Measurements from ENCODE around the gene ETHE1.

ETHE1 gene, protein sequence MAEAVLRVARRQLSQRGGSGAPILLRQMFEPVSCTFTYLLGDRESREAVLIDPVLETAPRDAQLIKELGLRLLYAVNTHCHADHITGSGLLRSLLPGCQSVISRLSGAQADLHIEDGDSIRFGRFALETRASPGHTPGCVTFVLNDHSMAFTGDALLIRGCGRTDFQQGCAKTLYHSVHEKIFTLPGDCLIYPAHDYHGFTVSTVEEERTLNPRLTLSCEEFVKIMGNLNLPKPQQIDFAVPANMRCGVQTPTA

DNA sequence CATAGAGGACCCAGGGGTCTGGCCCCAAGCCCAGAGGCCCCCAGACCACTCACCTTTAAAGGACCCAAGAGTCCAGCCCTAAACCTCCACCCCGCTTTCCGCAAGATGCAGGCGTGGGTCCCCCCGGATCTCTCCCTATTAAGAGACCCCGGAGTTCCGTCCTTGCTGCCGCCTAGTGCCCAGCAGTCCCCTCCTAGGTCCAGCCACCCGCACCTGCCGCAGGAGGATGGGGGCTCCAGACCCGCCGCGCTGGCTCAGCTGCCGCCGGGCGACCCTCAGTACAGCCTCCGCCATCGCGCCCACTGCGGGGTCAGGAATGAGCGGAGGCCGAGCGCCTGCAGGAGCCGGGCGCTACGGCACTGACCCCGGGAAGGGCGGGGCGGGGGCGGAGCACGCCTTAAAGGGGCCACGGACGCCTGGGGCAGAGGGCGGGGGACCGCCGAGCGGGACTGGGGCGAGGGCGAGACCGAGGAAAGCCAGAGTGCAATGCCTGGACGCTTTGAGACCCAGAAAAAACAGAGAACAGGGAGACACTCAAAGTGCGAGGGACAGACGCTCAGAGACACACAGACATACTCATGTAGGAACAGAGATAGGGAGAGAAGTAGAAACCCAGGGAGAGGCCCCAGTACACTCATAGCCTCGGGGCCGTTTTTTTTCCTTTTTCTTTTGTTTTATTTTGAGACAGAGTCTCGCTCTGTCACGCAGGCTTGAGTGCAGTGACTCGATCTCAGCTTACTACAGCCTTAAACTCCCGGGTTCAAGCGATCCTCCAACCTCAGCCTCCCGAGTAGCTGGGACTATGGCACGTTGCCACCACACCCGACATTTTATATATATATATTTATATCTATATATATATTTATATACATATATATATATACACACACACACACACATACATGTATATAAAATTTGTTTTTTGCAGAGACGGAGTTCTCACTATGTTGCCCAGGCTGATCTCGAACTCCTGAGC, at the start of gene ETHE1:
Gene ETHE1, minus strand, starts transcription at position 318 of the 976 bp plus-strand sequence. Its CDS starts 24 bp downstream, at position 294.
- no peak for DNase-seq

GRCh38 chr19:43575955-43576878, 49.2 kb upstream of the ETHE1 start:
- DNase-seq: no peak

- peak; percentile 97 for DNase-seq
Observed at GRCh38 chr19:43575156-43575950, 48.4 kb upstream of the ETHE1 start, which contains the start of the genes PINLYP and XRCC1. Gene PINLYP (plus strand): TSS chr19:43575801. CDS start chr19:43577192, 1,391 bp downstream. Gene XRCC1 (minus strand): TSS chr19:43575527. CDS start chr19:43575458, 69 bp downstream.

- no peak for DNase-seq
Observed at GRCh38 chr19:43574424-43575155, 47.6 kb upstream of the ETHE1 start.

DNA sequence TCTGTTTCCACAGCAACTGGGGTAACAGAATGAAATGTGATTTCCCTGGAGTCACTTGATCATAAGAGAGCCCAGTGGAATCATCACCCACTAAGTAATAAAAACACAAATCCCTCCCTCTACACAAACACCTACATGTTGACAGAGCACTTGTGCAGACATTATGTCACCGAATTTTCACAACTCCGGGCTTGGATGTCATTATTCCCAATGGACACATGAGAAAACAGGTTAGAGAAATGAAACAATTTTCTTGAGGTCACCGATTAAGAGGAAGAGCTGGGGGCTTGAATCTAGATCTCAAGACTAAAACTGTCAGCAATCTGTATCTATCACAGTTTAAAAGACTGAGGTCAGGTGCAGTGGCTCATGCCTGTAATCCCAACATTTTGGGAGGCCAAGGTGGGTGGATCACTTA, 45.2 kb upstream of the ETHE1 start:
- DNase-seq: no peak

GRCh38 chr19:43570174-43570791, 43.3 kb upstream of the ETHE1 start:
- DNase-seq: peak; percentile 16

DNA sequence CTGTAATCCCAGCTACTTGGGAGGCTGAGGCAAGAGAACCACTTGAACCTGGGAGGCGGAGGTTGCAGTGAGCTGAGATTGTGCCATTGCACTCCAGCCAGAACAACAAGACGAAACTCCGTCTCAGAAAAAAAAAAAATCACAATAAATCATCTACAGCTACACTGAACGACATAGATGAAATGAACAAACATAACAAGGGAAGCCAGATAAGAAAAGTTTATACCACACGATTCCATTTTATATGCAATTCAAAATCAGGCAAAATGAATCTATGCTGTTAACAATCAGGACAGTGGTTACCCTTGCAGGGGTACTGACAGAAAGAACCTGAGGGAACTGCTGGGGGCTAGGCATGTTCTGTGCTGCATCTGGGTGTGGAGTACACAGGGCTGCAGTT, 42.7 kb upstream of the ETHE1 start:
- DNase-seq: no peak

DNA sequence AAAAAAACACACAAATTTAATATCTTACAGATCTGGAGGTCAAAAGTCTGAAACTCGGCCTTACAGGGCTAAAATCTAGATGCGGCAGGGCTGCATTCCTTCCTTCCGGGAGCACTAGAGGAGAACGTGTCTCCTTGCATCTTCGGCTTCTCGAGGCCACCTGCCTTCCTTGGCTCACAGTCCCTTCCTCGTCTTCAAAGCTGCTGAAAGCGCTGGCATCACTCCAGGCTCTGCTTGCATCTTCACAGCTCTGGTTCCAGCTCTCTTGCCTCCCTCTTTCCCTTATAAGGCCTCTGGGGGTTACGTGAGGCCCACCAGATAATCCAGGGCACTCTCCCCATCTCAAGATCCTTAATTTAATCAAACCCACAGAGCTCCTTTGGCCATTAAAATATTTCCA, 37.8 kb upstream of the ETHE1 start:
- no peak for DNase-seq

DNA sequence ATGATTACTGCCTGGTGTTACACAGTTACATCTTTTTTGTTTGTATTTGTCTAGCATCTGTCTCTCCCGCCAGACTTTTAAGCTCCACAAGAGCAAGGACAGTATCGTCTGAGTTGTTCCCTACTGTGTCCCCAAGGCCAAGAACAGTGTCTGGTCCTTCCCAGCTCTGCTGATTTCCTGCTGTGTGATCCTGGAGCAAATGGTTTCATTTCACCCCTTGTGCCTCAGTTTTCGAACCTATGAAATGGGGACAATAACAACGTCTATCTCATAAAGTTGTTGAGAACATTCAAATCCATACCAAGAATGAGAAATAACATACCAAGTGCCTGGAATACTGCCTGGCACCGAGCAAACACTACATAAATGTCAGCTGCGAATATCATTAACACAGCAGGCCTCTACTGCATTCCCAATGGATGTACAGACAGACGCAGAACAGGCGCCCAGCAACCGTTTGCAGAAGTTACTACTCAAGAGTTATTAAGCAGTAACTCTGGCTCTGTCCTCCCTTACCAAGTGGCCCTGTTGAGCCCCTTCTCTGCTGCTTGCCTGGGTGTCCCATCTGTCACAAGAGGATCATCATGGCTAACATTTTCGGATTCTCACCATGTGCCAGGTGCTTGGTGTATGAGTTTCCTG, 36.9 kb upstream of the ETHE1 start:
- DNase-seq: no peak

GRCh38 chr19:43562698-43563241, 35.8 kb upstream of the ETHE1 start:
- peak; percentile 42 for DNase-seq

DNA sequence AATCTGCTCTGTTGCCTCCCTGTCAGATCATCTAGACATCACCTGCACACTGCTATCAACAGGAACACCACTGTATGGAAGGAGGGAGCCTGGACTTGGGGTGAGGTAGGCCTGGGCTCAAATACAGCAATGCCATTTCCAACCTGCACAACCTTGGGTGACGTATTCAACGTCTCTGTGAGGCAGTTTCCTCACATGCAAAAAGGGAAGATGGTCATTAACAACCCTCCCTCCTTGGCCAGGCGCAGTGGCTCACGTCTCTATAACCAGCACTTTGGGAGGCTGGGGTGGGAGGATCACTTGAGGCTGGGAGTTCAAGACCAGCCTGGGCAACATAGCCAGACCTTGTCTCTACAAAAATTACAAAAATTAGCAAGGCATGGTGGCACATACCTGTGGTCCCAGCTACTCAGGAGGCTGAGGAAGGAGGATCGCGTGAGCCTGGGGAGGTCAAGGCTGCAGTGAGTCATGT, 35.3 kb upstream of the ETHE1 start:
- no peak for DNase-seq

DNA sequence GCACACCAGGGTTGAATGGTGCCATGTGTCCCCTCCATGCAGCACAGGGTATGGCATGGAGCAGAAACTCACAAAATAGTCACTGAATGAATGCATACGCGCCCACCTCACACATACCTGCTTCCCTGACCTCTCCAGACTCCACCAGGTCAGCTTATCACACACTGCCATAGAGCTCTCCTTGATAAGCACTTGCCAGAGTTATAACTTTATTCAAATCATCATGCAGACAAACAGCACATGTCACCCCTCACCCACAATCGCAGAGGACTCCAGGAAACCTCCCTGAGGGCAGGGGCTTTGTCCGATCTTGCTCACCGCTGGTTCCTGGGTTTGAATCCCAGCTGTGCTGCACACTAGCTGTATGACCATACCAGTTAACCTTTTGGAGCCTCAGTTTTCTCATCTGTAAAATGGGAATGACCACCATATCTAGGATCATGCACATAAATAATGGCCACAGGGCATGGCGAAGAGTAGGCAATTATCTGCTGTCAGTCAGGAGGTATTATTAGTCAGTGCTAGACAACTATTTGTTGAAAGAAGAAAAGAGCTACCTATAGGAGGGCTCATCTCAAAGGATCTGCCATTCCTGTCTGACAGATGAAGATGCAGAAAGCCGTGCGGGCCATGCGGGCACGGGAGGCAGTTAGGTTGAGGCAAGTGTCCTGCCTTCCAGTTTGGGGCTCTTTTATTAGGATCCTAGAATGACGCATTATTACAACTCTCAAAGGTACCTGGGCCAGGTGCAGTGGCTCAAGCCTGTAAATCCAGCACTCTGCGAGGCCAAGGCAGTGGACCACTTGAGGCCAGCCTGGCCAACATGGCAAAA, 34.4 kb upstream of the ETHE1 start:
- DNase-seq: no peak

DNA sequence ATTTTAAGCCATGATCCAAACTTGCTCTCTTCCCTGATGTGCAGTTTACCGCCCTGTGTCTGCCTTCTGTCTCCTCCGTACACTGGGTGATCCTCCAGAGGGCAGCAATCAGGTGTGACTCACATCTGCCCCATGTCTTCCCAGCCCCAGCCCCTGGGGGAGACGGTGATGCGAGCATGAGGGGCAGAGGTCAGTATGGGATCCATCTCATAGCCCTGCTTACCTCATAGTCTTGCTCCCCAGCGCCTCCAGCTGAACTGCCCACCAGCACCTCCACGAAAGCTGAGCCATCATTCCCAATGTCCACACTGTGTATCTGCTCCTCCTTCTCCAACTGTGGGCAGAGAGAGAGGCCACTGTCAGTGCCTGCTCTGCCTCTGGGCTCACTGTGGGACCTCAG, 33.7 kb upstream of the ETHE1 start:
- DNase-seq: no peak

DNA sequence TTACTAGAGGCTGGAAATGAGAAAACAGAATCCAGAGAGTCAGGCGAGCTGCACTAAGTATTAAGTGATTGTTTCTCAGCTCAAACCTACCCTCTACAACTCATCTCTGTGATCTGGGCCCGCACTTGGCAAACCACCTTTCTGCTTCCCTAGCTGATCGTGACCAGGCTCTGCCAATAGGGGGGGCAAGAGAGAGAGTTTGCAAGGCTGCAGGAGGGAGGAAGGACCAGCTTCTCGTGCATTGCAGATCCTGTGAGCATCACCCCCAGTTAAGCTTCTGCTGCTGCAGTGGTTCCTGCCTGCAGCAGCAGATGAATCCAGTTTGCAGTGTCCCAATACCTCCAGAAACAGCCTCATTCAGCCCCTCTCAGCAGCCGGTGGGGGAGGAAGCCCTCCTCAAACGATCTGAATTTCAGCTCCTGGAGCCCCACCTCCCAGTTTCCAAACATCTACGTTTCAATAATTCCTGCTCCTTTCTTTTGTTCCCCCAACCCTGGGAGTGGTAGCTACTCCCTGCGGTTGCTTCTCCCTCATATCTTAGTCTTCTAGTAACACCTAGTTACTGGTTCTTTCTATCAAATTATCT, 28.3 kb upstream of the ETHE1 start:
- DNase-seq: no peak

GRCh38 chr19:43554317-43554895, 27.4 kb upstream of the ETHE1 start:
- DNase-seq: no peak

GRCh38 chr19:43553656-43554055, 26.7 kb upstream of the ETHE1 start:
- DNase-seq: no peak

GRCh38 chr19:43552616-43553015, 25.6 kb upstream of the ETHE1 start:
- DNase-seq: no peak

DNA sequence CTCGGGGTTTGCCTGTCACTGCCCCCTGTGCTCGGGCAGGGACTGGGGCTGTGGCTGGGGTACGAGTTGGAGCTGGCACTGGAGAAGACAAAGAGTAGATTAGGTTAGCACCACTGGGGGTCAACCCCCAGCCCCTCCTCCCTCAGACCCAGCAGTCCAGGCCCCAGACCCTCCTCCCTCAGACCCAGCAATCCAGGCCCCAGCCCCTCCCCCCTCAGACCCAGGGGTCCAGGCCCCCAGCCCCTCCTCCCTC, 25.1 kb upstream of the ETHE1 start:
- no peak for DNase-seq
